Globus pallidus (tissue), 1 donor: Measurements from ENCODE around the gene RPIA.
"Not testable (repeated sequence)": the region's sequence is repeated elsewhere in the genome, so short reads cannot be mapped to it uniquely, and the experiment has no call there.

Experiments
- DNase-seq: peaks from one replicate; pipeline ENCODE4 v3.0.0-alpha.2; 2015; ENCODE audit warnings: low spot score

The RPIA gene

DNA sequence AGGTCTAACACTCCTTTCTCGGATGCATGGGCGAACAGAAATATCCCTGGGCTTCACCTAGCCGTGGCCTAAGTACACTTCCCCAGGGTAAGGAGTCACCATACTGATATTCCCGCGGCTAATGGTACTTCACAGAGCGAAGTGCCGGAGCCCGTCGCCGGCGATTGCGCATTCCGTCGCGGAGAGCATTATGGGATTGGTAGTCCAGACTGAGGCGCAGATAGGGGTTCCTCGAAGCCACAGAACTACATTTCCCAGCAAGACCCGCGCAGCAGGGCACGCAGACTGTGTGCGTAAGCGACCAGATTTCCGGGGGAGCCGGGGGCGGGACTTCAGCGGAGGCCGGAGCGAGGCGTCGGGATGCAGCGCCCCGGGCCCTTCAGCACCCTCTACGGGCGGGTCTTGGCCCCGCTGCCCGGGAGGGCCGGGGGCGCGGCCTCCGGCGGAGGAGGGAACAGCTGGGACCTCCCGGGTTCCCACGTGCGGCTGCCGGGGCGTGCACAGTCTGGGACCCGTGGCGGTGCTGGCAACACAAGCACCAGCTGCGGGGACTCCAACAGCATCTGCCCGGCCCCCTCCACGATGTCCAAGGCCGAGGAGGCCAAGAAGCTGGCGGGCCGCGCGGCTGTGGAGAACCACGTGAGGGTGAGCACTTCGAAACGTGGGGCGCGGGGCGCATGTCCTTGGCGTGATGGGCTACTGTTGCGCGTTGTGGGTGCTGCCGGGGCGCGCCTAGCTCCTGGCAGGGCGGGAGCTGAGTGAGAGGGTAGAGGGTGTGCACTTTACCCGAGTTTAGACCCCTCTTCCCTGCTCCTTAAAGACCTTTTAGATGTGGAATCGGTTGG lies at the start of gene RPIA:
TSS of gene RPIA (plus strand) at position 335 of the 845 bp plus-strand sequence. CDS start at position 361, 26 bp downstream.
- DNase-seq, result peak; percentile 98

GRCh38 chr2:88642278-88642677 lies 49.2 kb upstream of the RPIA start:
- DNase-seq, result no peak

- DNase-seq, result not testable (repeated sequence)
Observed at GRCh38 chr2:88645291-88645882, 46.1 kb upstream of the RPIA start.

DNA sequence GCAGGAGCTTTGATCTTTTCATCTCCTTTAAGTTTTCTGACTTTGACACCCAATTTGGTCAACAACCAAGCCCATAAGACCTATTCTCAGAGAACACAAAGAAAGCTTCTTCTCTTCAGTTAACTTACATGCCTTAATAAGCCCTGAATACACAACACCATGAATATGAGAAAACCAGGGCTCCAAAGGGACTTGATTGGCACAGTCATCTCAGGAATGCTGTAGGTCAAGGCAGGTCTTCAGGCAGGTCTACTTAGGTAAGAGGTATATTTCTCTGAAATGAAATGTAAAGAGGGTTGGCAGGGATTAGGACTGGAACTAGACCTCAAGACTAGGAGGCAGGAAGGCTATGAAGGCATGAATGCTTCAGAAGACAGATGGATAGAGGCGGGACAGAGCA lies 39.8 kb upstream of the RPIA start:
- DNase-seq, result no peak

GRCh38 chr2:88654714-88655113 lies 36.8 kb upstream of the RPIA start:
- no peak for DNase-seq

DNA sequence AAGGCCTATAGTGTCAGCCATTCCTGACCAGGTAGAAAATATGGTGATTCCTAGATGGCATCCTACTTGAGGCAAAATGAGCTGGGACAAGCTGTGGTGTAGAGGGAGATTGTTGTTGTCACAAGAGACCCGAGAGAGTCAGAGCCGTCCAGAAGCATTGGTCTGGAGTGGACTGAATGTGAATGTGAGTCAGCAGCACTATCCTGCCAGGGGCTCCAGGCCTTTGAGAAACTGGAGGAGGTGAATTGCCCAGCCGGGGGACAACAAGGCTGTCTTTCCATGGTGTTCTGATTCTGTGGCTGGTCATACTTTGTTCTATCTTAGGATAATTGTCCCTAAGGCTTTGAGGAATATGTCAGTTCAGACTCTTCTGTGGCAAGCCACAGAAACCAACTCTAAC lies 34.8 kb upstream of the RPIA start:
- no peak for DNase-seq

DNA sequence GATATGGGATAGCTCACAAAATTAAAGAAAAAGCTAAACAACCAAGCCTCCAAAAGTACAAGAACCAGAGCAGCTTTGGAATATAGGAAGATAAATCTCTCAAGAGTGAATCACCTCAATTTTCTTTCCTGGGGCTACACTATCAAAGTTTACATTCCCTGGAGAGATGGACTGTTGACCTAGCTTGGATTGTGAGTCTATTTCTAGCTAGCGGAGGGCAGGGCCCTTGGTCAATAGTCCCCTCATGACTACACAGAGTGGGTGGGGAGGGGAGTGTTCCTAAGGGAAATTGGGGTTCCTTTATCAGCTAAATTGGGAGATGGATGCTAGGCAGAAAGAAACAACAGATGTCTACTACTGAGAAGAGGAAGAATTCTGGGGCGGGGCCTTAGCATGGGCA lies 34.3 kb upstream of the RPIA start:
- DNase-seq, result no peak

GRCh38 chr2:88658326-88658725 lies 33.1 kb upstream of the RPIA start:
- DNase-seq, result no peak

- DNase-seq, result no peak
Observed at GRCh38 chr2:88658881-88659537, 32.5 kb upstream of the RPIA start.

DNA sequence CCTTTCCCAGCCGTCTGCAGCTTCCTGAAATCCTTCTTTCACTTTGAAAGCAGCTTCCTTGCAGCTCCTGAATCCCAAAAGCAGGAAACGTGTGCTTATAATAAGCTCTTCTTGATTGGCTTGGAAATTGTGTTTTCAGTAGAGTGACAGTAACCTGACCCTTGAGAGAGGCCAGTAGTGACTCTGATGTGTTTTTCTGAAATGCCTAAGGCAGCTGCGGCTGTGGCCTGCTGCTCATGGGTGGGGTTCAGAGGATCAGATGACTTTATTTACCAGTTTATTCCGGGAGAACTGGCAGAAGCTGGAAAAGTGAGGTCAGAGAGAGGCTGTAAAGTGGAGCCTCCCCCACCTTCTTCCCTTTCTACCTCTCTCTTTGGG lies 31.9 kb upstream of the RPIA start:
- peak; percentile 4 for DNase-seq

DNA sequence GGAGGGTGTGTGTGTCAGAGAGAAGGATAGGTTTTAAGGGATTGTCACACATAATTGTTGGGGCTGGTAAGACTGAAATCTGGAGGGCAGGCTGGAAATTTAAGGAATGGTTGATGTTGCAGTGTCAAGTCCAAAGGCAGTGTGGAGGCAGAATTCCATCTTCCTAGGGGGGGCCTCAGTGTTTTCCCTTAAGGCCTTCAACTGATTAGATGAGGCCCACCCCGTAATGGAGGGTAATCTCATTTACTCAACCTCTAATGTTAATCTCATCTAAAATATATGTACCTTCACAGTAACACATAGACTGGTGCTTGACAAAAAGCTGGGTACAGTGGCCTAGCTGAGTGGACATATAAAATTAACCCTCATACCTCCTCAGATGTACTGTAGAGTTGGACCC lies 30.9 kb upstream of the RPIA start:
- DNase-seq, result no peak

DNA sequence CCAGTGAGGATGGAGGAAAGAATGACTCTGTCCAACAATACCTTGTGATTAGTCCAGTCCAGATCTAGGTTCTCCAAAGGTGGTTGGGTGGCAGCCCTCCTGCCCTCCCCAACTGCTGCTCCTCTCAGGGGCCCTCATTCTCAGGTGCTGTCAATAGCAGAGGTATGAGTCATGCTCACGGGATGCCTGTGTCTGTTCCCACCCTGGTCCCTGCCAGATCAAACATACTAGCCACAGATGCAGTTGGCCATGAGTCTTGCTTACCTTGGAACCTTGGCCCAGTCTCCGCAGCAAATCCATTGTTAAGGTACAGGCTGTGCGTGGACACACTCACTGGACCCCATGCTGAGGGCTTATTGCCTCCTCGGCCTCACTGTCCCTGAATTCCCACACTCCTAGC lies 24.9 kb upstream of the RPIA start:
- no peak for DNase-seq

- DNase-seq, result no peak
Observed at GRCh38 chr2:88667219-88667618, 24.3 kb upstream of the RPIA start.

GRCh38 chr2:88668862-88669261 lies 22.6 kb upstream of the RPIA start:
- no peak for DNase-seq

GRCh38 chr2:88669482-88670214 lies 21.8 kb upstream of the RPIA start:
- DNase-seq, result no peak

DNA sequence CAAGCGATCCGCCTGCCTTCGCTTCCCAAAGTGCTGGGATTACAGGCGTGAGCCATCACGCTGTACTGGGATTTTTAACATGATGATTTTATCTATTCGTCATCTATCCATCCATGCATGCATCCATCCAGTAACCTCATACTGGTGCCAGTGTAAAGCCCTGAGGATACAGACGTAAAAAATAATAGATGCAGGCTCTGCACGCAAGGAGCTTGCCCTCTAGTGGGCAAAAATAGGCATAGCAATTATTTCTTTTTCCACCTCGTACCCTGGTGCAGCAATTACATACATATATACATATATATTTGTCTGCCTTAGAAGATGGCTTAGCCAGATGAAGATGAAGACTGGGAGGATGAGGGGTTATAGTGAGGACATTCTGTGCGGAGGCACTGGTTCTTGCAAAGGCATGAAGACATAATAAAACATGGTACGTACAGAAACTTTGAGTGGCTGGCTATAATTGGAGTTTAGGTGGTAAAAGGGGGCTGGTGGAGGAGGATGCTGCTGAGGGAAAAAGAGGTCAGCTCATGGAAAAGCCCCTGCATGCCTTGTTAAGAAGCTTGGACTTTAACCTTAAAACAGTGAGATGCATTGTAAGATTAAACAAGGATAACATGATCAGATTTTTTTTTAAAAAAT lies 19.6 kb upstream of the RPIA start:
- peak; percentile 20 for DNase-seq

- no peak for DNase-seq
Observed at GRCh38 chr2:88673363-88673762, 18.1 kb upstream of the RPIA start.

GRCh38 chr2:88680266-88680902 lies 11.1 kb upstream of the RPIA start:
- DNase-seq, result no peak

DNA sequence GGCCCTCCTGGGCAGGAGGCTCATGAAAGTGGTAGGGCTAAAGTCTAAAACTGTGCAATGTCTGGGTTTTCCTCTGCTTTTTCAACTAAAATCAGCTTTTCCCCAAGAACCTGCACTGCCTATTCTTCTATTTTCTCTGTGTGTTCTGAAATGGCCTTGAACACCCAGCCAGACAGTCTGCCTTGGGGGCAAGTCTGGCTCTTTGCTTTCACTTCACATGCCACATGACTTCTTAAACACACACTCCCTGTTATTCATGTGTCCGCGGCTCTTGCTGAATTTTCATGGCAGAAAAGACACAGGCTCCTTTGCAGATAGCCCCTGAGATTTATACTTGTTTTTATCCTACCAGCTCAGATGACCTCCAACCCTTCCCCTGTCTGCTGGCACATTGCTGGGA lies 10.6 kb upstream of the RPIA start:
- DNase-seq, result no peak

- DNase-seq, result no peak
Observed at GRCh38 chr2:88683160-88684021, 8.1 kb upstream of the RPIA start.

DNA sequence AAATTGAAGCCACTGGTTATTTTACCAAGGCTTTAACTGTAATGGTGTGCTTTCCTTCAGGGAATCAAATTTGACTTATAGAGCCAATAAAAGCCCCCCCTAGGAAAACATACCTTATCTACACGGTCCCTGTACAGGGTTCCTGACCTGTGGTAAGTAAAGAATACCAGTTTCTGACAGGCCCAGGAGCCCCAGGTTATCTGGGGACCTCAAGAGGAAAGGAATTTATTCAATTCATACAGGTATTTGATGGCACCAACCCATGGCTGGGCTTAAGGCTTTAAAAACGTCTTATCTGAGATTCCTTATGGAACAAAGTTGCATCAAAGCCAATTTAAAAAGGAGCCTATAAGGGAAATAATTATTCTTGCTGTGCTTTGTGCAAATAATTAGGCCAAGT lies 7.0 kb upstream of the RPIA start:
- no peak for DNase-seq
